Measurements from ENCODE around the gene ZCCHC7. TPM values are rescaled to one million over a fixed set of nuclear protein-coding genes. Genes with fewer than 3 reads are reported as not detected.

Gene ZCCHC7
- total and polyA plus RNA-seq, 9 donors, result 15.8 to 37.4 (median 28.4) TPM

DNA sequence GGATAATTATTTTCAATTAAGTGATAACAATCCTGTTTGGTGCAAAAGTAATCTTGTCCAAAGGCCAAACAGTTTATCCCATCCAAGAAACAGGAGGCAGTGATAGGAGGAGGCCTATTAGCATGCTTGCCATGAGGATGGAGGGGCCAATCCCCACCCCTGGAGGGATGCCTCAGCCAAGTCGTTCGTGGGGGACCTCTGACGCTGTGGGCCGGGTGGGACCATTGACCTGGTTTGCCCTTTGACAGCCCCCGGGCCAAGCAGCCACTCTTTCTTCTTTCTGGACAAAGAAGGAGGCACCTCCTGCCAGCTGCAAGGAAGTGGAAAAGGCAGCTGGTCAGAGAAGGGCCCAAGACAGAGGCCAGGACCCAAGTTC, 262.6 kb downstream of the ZCCHC7 start:
- no peaks in the 10 kb centered on the region for H3K36me3 ChIP-seq
- intact Hi-C loops (cut with DNase I), result loop anchor here in 1 of 4 donors (10.0 kb wide), 1 partner anchor 78 kb away; no protein-coding TSS in a partner anchor
- H3K4me1 ChIP-seq (ENCODE audit: insufficient read depth), result no peaks in the 10 kb centered on the region
- no peak overlapping the region for H3K27ac ChIP-seq
- TF ChIP-seq EP300 (IDR thresholded peaks at IDR 0.05), result no peak
- no peak for DNase-seq
- H3K27me3 ChIP-seq, result no peaks in the 10 kb centered on the region
- no peaks in the 10 kb centered on the region for H3K9me3 ChIP-seq
- no peak overlapping the region for H3K4me3 ChIP-seq
- WGBS, 3 donors, result 50 to 61% (median 50%) methylated on average over 5 of the region's 5 CpGs

DNA sequence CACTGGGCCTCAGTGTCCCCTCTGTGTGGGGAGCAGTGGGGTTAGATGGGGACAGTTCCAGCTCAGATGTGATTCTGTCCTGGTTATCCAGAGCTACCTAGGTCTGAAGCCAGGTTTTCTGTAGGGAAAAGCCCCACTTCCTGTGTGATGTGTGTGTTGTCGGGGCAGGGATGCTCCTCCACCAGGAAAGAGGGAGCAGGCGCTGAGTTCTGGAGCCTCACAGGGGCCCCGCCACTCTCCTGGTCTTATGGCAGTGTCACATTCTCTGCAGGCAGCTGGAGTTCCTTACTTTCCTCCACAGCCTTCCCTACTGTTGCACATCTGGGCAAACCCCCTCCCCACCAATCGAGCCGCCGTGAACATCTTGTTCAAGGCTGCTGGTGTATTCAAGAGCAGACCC, 263.0 kb downstream of the ZCCHC7 start:
- no peaks in the 10 kb centered on the region for H3K36me3 ChIP-seq
- WGBS, 3 donors, result 40 to 64% (median 55%) methylated on average over 6 of the region's 6 CpGs
- no peak overlapping the region for H3K4me3 ChIP-seq
- no peaks in the 10 kb centered on the region for H3K9me3 ChIP-seq
- TF ChIP-seq, protein P1, sequence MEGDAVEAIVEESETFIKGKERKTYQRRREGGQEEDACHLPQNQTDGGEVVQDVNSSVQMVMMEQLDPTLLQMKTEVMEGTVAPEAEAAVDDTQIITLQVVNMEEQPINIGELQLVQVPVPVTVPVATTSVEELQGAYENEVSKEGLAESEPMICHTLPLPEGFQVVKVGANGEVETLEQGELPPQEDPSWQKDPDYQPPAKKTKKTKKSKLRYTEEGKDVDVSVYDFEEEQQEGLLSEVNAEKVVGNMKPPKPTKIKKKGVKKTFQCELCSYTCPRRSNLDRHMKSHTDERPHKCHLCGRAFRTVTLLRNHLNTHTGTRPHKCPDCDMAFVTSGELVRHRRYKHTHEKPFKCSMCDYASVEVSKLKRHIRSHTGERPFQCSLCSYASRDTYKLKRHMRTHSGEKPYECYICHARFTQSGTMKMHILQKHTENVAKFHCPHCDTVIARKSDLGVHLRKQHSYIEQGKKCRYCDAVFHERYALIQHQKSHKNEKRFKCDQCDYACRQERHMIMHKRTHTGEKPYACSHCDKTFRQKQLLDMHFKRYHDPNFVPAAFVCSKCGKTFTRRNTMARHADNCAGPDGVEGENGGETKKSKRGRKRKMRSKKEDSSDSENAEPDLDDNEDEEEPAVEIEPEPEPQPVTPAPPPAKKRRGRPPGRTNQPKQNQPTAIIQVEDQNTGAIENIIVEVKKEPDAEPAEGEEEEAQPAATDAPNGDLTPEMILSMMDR (IDR thresholded peaks at IDR 0.05), result no peak
- TF ChIP-seq POLR2A (IDR thresholded peaks at IDR 0.05), result no peak
- TF ChIP-seq EP300 (IDR thresholded peaks at IDR 0.05), result no peak
- H3K27me3 ChIP-seq, result no peaks in the 10 kb centered on the region
- H3K27ac ChIP-seq, result no peak overlapping the region
- intact Hi-C loops (cut with DNase I), result loop anchor here in 1 of 4 donors (10.0 kb wide), 1 partner anchor 79 kb away; no protein-coding TSS in a partner anchor
- H3K4me1 ChIP-seq (ENCODE audit: insufficient read depth), result no peaks in the 10 kb centered on the region
- no peak for DNase-seq

DNA sequence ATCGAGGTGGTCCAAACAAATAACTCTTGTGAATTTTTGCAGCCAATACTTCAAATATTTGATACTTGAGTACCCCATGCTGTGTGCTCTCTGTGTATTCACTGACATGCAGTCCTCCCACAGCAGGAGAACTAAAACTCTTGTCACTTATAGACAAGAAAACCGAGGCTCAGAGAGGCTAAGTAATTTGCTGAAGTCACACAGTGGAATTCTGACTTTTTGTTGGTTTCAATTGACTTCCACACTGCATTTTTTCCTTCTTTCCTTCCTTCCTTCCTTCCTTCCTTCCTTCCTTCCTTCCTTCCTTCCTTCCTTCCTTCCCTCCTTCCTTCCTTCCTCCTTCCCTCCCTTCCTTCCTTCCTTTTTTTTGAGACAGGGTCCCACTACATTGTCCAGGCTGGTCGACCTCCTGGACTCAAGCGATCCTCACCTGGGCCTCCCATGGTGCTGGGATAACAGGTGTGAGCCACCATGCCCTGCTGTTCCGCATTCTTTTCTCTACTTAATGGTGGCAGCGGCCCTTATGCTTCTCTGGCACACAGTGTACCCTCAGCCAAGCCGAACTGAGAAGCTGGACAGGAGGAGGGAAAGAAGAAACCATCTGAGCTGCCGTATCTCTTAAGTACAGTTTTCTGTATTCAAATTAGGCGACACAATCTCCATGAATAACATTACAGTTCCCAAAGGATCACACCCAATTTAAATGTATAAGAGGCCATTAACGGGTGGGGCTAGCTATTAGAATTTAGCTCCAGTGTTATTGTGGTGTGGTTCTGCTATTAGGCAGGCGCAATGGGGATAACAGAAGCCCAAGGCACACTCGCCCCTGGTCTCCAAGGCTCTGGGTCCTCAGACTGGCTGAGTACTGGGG, 263.7 kb downstream of the ZCCHC7 start:
- Histone ChIP-seq H3K36me3 (no peaks in the 10 kb centered on the region), H3K27me3 (no peaks in the 10 kb centered on the region), H3K4me3 (no peak overlapping the region), H3K27ac (no peak overlapping the region), H3K9me3 (no peaks in the 10 kb centered on the region), H3K4me1 (ENCODE audit: insufficient read depth) (no peaks in the 10 kb centered on the region)
- no peak for DNase-seq
- TF ChIP-seq, protein P1 (IDR thresholded peaks at IDR 0.05), result no peak
- TF ChIP-seq POLR2A (IDR thresholded peaks at IDR 0.05) (no peak), EP300 (IDR thresholded peaks at IDR 0.05) (no peak)
- intact Hi-C loops (cut with DNase I), result loop anchor here in 1 of 4 donors (10.0 kb wide), 1 partner anchor 79 kb away; no protein-coding TSS in a partner anchor
- WGBS, 3 donors, result 75 to 89% (median 81%) methylated on average over 12 of the region's 12 CpGs

DNA sequence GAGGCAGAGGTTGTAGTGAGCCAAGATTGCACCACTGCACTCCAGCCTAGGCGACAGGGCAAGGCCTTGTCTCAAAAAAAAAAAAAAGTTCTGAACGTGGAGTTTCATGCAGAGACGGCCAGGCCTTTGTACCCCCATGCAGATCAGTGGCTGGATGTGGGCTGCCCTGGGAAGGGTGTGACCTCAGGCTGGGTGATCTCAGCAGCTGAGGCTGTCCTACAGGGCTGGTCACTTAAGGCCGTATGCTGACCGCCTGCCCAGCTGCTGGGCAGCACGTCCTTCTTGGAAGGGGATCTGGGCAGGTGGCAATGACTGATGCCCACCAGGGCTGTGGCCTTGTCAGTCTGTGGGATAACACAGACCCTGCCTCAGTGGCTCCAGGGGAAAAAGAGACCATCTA, 264.9 kb downstream of the ZCCHC7 start:
- intact Hi-C loops (cut with DNase I), result loop anchor here in 1 of 4 donors (10.0 kb wide), 1 partner anchor 80 kb away; no protein-coding TSS in a partner anchor
- DNase-seq, result no peak
- TF ChIP-seq POLR2A (IDR thresholded peaks at IDR 0.05) (no peak), EP300 (IDR thresholded peaks at IDR 0.05) (no peak)
- TF ChIP-seq, protein P1 (IDR thresholded peaks at IDR 0.05), result no peak

DNA sequence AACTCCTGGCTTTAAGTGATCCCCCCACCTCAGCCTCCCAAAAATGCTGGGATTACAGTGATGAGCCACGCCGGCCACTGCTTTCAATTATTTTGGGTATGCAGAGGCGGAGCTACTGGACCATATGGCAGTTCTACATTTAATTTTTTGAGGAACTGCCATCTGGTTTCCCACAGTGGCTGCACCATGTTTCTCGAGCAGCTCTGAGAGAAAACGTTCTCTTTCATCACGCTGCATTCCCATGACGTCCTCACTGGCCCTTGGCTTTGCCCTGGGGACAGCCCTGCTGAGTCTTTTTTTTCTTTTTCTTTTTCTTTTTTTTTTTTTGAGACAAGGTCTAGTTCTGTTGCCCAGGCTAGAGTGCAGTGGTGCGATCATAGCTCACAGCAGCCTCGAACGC, 266.6 kb downstream of the ZCCHC7 start:
- TF ChIP-seq, protein P1 (IDR thresholded peaks at IDR 0.05), result no peak
- no peak for TF ChIP-seq EP300 (IDR thresholded peaks at IDR 0.05)
- TF ChIP-seq POLR2A (IDR thresholded peaks at IDR 0.05), result no peak
- Histone ChIP-seq H3K9me3 (no peaks in the 10 kb centered on the region), H3K4me3 (no peak overlapping the region), H3K4me1 (ENCODE audit: insufficient read depth) (no peaks in the 10 kb centered on the region), H3K27ac (no peak overlapping the region), H3K36me3 (no peaks in the 10 kb centered on the region), H3K27me3 (no peaks in the 10 kb centered on the region)
- 82 to 88% (median 85%) methylated on average over 10 of the region's 10 CpGs for WGBS, 3 donors
- no peak for DNase-seq
- intact Hi-C loops (cut with DNase I), result loop anchor here in 1 of 4 donors (10.0 kb wide), 1 partner anchor 82 kb away; no protein-coding TSS in a partner anchor

More for the DNA sequence above, 264.9 kb downstream of the ZCCHC7 start:
- WGBS, 3 donors, result 73 to 90% (median 87%) methylated on average over 6 of the region's 6 CpGs
- H3K4me1 ChIP-seq (ENCODE audit: insufficient read depth), result no peaks in the 10 kb centered on the region
- no peaks in the 10 kb centered on the region for H3K36me3 ChIP-seq
- no peaks in the 10 kb centered on the region for H3K9me3 ChIP-seq
- no peak overlapping the region for H3K27ac ChIP-seq
- no peak overlapping the region for H3K4me3 ChIP-seq
- H3K27me3 ChIP-seq, result no peaks in the 10 kb centered on the region
